Left ventricle myocardium inferior (tissue), 1 donor: ENCODE results near the gene FASTKD1. TPM values are rescaled to one million over a fixed set of nuclear protein-coding genes. Genes with fewer than 3 reads are reported as not detected.
"Not testable (repeated sequence)": the region's sequence is repeated elsewhere in the genome, so short reads cannot be mapped to it uniquely, and the experiment has no call there.

ENCODE experiments used
- DNase-seq: peaks from one replicate; pipeline ENCODE4 v3.0.0-alpha.2; 2020
- H3K27ac ChIP-seq: fragments of 200-600 bp; replicated peaks from 2 replicates; pipeline ENCODE4 v1.8.0; 2021
- H3K27me3 ChIP-seq: fragments of 200-600 bp; 2 replicates; pipeline ENCODE4 v1.8.0; 2021; ENCODE audit warnings: low read depth
- H3K36me3 ChIP-seq: fragments of 200-600 bp; 2 replicates; pipeline ENCODE4 v1.8.0; 2021
- H3K4me1 ChIP-seq: fragments of 200-600 bp; 2 replicates; pipeline ENCODE4 v1.8.0; 2021
- H3K4me3 ChIP-seq: fragments of 200-600 bp; 2 replicates; pipeline ENCODE4 v1.8.0; 2021; ENCODE audit warnings: mild to moderate bottlenecking, moderate library complexity
- H3K9me3 ChIP-seq: fragments of 200-600 bp; replicated peaks from 2 replicates; pipeline ENCODE4 v1.8.0; 2021
- intact Hi-C: fragments of 100-400 bp; cut with micrococcal nuclease; formaldehyde crosslinking; loops from one replicate; pipeline ENCODE4 v1.11.0; 2022
- total RNA-seq: library from RNA; stranded (reverse); fragmentation: NEBNext Ultra II Directional; extraction: Animal tissue kit (Norgen Biotek cat#: 25700); gene quantifications from one replicate; pipeline ENCODE4 v1.2.1, GENCODE V29; 2021
- TF ChIP-seq, protein P1 (sequence below): fragments of 200-600 bp; IDR thresholded peaks from 2 replicates; pipeline ENCODE4 v1.8.0; 2021; ENCODE audit warnings: antibody characterized with exemption, mild to moderate bottlenecking, borderline replicate concordance
- donor health status: DM: no; HTN: yes; CAD: no; lungs with severe emphysema.

Gene FASTKD1
- total RNA-seq, 1 donor from 2014 or later: 121 TPM

DNA sequence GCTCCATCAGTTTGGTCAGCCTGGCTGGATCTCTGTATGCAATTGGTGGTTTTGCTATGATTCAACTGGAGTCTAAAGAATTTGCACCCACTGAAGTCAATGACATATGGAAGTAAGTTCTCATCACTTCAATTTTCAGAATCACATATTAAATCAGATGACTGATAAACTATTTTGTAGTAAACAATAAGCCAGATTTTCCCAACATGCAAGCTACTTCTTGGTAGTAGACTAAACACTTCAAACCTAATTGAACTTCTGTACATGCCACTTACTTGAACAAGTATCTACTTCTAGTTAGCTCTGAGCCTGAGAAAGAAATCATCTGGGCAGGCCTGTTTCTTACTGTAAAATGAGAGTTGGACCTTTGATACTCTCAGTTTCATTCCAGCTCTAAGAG lies 52.8 kb downstream of the FASTKD1 start:
- intact Hi-C loops: no loop called here
- Histone ChIP-seq H3K27me3 (no peaks in the 10 kb centered on the region), H3K9me3 (no peaks in the 10 kb centered on the region), H3K36me3 (peaks cover 31% of the 10 kb centered on the region), H3K4me1 (peaks cover 4% of the 10 kb centered on the region), H3K4me3 (no peak overlapping the region), H3K27ac (no peak overlapping the region)
- TF ChIP-seq, protein P1, sequence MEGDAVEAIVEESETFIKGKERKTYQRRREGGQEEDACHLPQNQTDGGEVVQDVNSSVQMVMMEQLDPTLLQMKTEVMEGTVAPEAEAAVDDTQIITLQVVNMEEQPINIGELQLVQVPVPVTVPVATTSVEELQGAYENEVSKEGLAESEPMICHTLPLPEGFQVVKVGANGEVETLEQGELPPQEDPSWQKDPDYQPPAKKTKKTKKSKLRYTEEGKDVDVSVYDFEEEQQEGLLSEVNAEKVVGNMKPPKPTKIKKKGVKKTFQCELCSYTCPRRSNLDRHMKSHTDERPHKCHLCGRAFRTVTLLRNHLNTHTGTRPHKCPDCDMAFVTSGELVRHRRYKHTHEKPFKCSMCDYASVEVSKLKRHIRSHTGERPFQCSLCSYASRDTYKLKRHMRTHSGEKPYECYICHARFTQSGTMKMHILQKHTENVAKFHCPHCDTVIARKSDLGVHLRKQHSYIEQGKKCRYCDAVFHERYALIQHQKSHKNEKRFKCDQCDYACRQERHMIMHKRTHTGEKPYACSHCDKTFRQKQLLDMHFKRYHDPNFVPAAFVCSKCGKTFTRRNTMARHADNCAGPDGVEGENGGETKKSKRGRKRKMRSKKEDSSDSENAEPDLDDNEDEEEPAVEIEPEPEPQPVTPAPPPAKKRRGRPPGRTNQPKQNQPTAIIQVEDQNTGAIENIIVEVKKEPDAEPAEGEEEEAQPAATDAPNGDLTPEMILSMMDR: no peak
- DNase-seq: no peak

DNA sequence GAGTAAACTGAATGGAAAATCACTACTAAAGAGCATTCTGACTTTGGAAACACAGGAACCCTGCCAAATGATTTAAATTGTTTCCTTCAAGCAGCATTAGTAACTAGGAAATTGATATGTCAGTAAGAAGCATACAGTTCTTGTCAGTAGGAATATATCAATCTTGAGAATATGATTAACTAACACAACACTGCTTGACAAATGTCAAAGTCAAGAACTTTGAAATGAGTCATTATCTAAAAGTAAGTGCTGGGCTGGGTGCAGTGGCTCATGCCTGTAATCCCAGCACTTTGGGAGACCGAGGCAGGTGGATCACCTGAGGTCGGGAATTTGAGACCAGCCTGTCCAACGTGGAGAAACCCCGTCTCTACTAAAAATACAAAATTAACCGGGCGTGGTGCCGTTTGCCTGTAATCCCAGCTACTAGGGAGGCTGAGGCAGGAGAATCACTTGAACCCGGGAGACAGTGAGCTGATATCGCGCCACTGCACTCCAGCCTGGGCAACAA lies 57.1 kb downstream of the FASTKD1 start:
- H3K27me3 ChIP-seq, H3K9me3 ChIP-seq, H3K4me3 ChIP-seq, DNase-seq: not testable (repeated sequence)
- H3K4me1 ChIP-seq: peaks cover 21% of the 10 kb centered on the region
- peaks cover 18% of the 10 kb centered on the region for H3K36me3 ChIP-seq
- intact Hi-C loops: loop anchor here (10.0 kb wide), 1 partner anchor 408 kb away; no protein-coding TSS in a partner anchor
- peak overlapping the region; percentile 4 for H3K27ac ChIP-seq

DNA sequence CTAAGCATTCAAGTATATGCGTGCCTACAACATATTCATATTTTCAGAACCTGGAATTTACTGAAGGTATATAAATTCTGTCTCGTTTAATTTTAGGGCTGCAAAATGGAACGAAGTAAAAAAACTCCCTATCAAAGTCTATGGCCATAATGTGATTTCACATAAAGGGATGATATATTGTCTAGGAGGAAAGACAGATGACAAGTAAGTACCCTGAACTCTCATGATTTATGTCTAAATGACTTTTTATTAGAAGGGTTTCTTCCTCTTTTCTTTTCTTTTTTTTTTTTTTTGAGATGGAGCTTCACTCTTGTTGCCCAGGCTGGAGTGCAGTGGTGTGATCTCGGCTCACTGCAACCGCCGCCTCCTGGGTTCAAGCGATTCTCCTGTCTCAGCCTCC lies 58.9 kb downstream of the FASTKD1 start:
- not testable (repeated sequence) for H3K27me3 ChIP-seq, H3K4me3 ChIP-seq, H3K36me3 ChIP-seq, H3K9me3 ChIP-seq, DNase-seq
- intact Hi-C loops: loop anchor here (10.0 kb wide), 1 partner anchor 410 kb away; no protein-coding TSS in a partner anchor
- Histone ChIP-seq H3K4me1 (peaks cover 21% of the 10 kb centered on the region), H3K27ac (peak overlapping the region; percentile 67)

GRCh38 chr2:169513926-169514325 lies 59.7 kb downstream of the FASTKD1 start:
- peak overlapping the region; percentile 61 for H3K4me3 ChIP-seq

GRCh38 chr2:169513094-169513493 lies 60.6 kb downstream of the FASTKD1 start:
- Histone ChIP-seq H3K27me3 (no peaks in the 10 kb centered on the region), H3K4me1 (peaks cover 30% of the 10 kb centered on the region), H3K4me3 (peak overlapping the region; percentile 61), H3K36me3 (peaks cover 2% of the 10 kb centered on the region), H3K9me3 (no peaks in the 10 kb centered on the region), H3K27ac (peak overlapping the region; percentile 67)
- no peak for DNase-seq
- intact Hi-C loops: loop anchor here (10.0 kb wide), 1 partner anchor 412 kb away; no protein-coding TSS in a partner anchor
- TF ChIP-seq, protein P1: no peak

More at GRCh38 chr2:169513926-169514325, 59.7 kb downstream of the FASTKD1 start:
- Histone ChIP-seq H3K9me3 (no peaks in the 10 kb centered on the region), H3K27ac (peak overlapping the region; percentile 67), H3K36me3 (peaks cover 10% of the 10 kb centered on the region), H3K4me1 (peaks cover 29% of the 10 kb centered on the region), H3K27me3 (no peaks in the 10 kb centered on the region)
- intact Hi-C loops: loop anchor here (10.0 kb wide), 1 partner anchor 411 kb away; no protein-coding TSS in a partner anchor
- DNase-seq: no peak
- TF ChIP-seq, protein P1: no peak

GRCh38 chr2:169512525-169512924 lies 61.1 kb downstream of the FASTKD1 start:
- peak overlapping the region; percentile 67 for H3K27ac ChIP-seq
- DNase-seq: no peak
- H3K9me3 ChIP-seq: no peaks in the 10 kb centered on the region
- TF ChIP-seq, protein P1: no peak
- H3K4me3 ChIP-seq: peak overlapping the region; percentile 61
- H3K27me3 ChIP-seq: no peaks in the 10 kb centered on the region
- H3K4me1 ChIP-seq: peaks cover 30% of the 10 kb centered on the region
- intact Hi-C loops: loop anchor here (10.0 kb wide), 1 partner anchor 412 kb away; no protein-coding TSS in a partner anchor
- no peaks in the 10 kb centered on the region for H3K36me3 ChIP-seq
